GM23248 (cell line): ENCODE results near the gene FAM83D.

Experiments
- EZH2 ChIP-seq: fragments of 200-600 bp; sonication (generic); IDR thresholded peaks from 2 replicates; pipeline ENCODE4 v1.6.1; 2018; ENCODE audit warnings: antibody characterized with exemption, mild to moderate bottlenecking; ENCODE audit not compliant: insufficient read depth, poor library complexity, severe bottlenecking
- EZH2phosphoT487 ChIP-seq: fragments of 200-600 bp; sonication (generic); IDR thresholded peaks from 2 replicates; pipeline ENCODE4 v1.6.1; 2018; ENCODE audit warnings: antibody characterized with exemption, moderate library complexity, mild to moderate bottlenecking, low read depth; ENCODE audit not compliant: insufficient read depth

DNA sequence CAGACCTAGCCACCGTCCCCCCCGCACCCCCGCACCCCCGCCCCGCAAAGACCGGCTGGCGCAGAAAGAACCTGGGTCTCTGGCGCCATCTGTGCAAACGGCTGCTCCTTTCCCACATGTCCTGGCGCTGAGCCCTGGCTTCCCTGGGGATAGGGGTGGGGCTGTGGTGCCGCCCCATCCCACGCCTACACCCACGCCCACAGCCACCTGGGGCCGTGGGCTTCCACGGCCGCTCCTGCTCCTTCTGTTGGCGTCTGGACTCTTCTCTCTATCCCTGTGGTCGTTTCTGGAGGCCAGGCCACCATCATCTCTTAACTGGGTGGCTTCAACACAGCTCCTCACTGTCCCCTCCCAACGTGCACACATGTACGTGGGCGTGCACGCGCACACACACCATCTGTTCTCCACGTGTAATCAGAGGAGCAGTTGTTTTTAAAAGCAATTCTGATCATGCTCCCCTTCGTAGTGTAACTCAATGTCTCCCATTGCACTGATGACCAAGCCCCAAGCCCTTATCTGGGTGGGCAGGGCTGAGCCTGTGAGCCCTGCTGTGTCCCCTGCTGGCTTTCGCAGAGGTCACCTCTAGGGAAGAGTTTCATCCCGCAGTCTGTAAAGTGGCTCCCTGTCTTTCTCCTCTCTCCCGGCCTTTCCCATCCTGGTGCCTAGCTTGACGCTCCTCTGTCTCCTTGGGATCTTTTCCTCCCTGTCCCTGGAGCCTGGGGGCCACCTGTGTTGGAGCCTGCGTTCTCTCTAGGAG is 31.9 kb upstream of the FAM83D start:
- TF ChIP-seq EZH2phosphoT487 (no peak), EZH2 (no peak)
